Stimulated activated CD8-positive, alpha-beta memory T cell treated with anti-CD3 and anti-CD28 coated beads, Interleukin-7, amount 100 ng/mL, for 4 hours (primary cell): ENCODE measurements around the gene HMGXB4.

Experiments
- DNase-seq, 2 donors: peaks; one replicate each; pipeline ENCODE4 v3.0.0-alpha.2; 2020; ENCODE audit warnings: low read depth in 2 of 2

Gene HMGXB4

GRCh38 chr22:35257002-35257320, 332 bp upstream of the HMGXB4 start:
- no peak for DNase-seq

- DNase-seq = no peak
These were observed 1.1 kb downstream of the HMGXB4 start for GRCh38 chr22:35258191-35258988.

GRCh38 chr22:35264986-35265385, 7.7 kb downstream of the HMGXB4 start:
- DNase-seq = no peak

- no peak for DNase-seq
These were observed 9.0 kb downstream of the HMGXB4 start for GRCh38 chr22:35266277-35266676.

GRCh38 chr22:35269630-35270029, 12.3 kb downstream of the HMGXB4 start:
- no peak for DNase-seq

- DNase-seq = no peak
These were observed 17.0 kb downstream of the HMGXB4 start for GRCh38 chr22:35274154-35274871.

GRCh38 chr22:35275580-35275979, 18.3 kb downstream of the HMGXB4 start:
- no peak for DNase-seq

- DNase-seq = no peak
These were observed 18.7 kb downstream of the HMGXB4 start for GRCh38 chr22:35276019-35276418.

GRCh38 chr22:35288116-35288515, 30.8 kb downstream of the HMGXB4 start:
- no peak for DNase-seq

- no peak for DNase-seq
These were observed 35.5 kb downstream of the HMGXB4 start for GRCh38 chr22:35292786-35293185.

- DNase-seq = no peak
These were observed 38.8 kb downstream of the HMGXB4 start for GRCh38 chr22:35296051-35296450.

GRCh38 chr22:35299217-35299672, 42.0 kb downstream of the HMGXB4 start:
- DNase-seq = no peak

- DNase-seq = peak; percentile 94 to 97
These were observed 42.6 kb downstream of the HMGXB4 start, which contains the start of gene TOM1 for GRCh38 chr22:35299673-35300499. TOM1 (plus strand) TSS chr22:35299894; CDS start chr22:35299929, 35 bp downstream.

GRCh38 chr22:35301372-35301874, 44.1 kb downstream of the HMGXB4 start:
- peak in 1 of 2 donors; percentile 10 for DNase-seq

- no peak for DNase-seq
These were observed 45.8 kb downstream of the HMGXB4 start for GRCh38 chr22:35303029-35303624.

GRCh38 chr22:35305525-35306070, 48.3 kb downstream of the HMGXB4 start:
- DNase-seq = no peak

- no peak for DNase-seq
These were observed 49.2 kb downstream of the HMGXB4 start for GRCh38 chr22:35306350-35306967.

- no peak for DNase-seq
These were observed 50.1 kb downstream of the HMGXB4 start for GRCh38 chr22:35307372-35307771.

GRCh38 chr22:35307892-35308291, 50.6 kb downstream of the HMGXB4 start:
- DNase-seq = no peak

- no peak for DNase-seq
These were observed 51.3 kb downstream of the HMGXB4 start for GRCh38 chr22:35308480-35309021.
